Measurements from ENCODE around the gene NUDT14. TPM values are rescaled to one million over a fixed set of nuclear protein-coding genes. Genes with fewer than 3 reads are reported as not detected.

The NUDT14 gene
- polyA plus RNA-seq, 1 donor from 2014 or later = 55.0 TPM

DNA sequence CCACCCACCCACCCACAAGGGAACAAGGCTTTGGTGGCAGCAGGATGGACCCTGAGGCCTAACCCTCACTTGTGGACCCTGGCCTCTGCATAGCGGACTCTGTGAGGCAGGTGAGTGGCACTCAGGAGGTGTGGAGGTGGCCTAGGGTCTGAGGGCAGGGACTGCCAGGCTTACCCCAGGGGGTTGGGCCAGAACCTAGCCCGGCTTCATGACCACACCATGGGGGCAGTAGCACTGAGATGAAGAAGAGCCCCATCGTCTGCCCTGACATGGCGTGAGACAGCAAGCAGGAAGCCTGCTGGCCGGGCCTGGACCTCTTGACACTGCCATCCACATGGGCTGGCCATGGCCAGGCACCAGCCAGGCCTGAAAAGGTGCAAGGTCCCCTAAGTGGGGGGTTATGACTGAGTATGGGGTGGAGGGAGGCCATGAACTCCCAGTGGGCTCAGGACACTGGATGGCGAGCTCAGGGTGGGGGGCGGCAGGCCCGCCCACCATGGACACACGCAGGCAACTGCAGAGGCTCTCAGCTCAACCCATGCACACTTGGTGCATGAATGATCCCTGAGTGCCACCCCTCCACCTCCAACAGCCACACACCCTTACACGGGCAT lies 41.8 kb downstream of the NUDT14 start:
- Histone ChIP-seq H3K9me2 (ENCODE audit: insufficient read depth, low read length) (no peaks in the 10 kb centered on the region), H4K20me1 (ENCODE audit: insufficient read depth) (no peaks in the 10 kb centered on the region), H3K9me3 (ENCODE audit: low read length) (peaks cover 13% of the 10 kb centered on the region), H3K36me3 (ENCODE audit: insufficient read depth, low read length) (no peaks in the 10 kb centered on the region), H3K9ac (ENCODE audit: low read length) (no peak overlapping the region), H3K4me3 (ENCODE audit: low read length) (no peak overlapping the region), H3K4me2 (ENCODE audit: low read length) (no peak overlapping the region), H2AFZ (ENCODE audit: low read depth, low read length) (no peak overlapping the region), H3K27me3 (ENCODE audit: insufficient read depth, low read depth, low read length) (no peaks in the 10 kb centered on the region), H3F3A (ENCODE audit: insufficient read depth, low read length, poor library complexity, severe bottlenecking) (no peaks in the 10 kb centered on the region), H3K79me2 (replicated peaks; ENCODE audit: insufficient read depth, low read length) (no peaks in the 10 kb centered on the region), H3K27ac (ENCODE audit: low read length) (no peak overlapping the region)
- TF ChIP-seq, protein P1, sequence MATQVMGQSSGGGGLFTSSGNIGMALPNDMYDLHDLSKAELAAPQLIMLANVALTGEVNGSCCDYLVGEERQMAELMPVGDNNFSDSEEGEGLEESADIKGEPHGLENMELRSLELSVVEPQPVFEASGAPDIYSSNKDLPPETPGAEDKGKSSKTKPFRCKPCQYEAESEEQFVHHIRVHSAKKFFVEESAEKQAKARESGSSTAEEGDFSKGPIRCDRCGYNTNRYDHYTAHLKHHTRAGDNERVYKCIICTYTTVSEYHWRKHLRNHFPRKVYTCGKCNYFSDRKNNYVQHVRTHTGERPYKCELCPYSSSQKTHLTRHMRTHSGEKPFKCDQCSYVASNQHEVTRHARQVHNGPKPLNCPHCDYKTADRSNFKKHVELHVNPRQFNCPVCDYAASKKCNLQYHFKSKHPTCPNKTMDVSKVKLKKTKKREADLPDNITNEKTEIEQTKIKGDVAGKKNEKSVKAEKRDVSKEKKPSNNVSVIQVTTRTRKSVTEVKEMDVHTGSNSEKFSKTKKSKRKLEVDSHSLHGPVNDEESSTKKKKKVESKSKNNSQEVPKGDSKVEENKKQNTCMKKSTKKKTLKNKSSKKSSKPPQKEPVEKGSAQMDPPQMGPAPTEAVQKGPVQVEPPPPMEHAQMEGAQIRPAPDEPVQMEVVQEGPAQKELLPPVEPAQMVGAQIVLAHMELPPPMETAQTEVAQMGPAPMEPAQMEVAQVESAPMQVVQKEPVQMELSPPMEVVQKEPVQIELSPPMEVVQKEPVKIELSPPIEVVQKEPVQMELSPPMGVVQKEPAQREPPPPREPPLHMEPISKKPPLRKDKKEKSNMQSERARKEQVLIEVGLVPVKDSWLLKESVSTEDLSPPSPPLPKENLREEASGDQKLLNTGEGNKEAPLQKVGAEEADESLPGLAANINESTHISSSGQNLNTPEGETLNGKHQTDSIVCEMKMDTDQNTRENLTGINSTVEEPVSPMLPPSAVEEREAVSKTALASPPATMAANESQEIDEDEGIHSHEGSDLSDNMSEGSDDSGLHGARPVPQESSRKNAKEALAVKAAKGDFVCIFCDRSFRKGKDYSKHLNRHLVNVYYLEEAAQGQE (IDR thresholded peaks at IDR 0.05; ENCODE audit: borderline replicate concordance) = no peak
- TF ChIP-seq EZH2 (IDR thresholded peaks at IDR 0.05; ENCODE audit: borderline replicate concordance, insufficient read depth, low read length, poor library complexity, severe bottlenecking) (no peak), RAD21 (conservative IDR thresholded peaks at IDR 0.05) (no peak), EP300 (conservative IDR thresholded peaks at IDR 0.05; ENCODE audit: poor library complexity, severe bottlenecking) (no peak), TAF1 (IDR thresholded peaks at IDR 0.05; ENCODE audit: low read depth) (no peak), POLR2AphosphoS5 (IDR thresholded peaks at IDR 0.05) (no peak), SMC3 (conservative IDR thresholded peaks at IDR 0.05; ENCODE audit: poor library complexity) (no peak), MXI1 (conservative IDR thresholded peaks at IDR 0.05; ENCODE audit: poor library complexity, severe bottlenecking) (no peak)
- TF ChIP-seq, protein P2, sequence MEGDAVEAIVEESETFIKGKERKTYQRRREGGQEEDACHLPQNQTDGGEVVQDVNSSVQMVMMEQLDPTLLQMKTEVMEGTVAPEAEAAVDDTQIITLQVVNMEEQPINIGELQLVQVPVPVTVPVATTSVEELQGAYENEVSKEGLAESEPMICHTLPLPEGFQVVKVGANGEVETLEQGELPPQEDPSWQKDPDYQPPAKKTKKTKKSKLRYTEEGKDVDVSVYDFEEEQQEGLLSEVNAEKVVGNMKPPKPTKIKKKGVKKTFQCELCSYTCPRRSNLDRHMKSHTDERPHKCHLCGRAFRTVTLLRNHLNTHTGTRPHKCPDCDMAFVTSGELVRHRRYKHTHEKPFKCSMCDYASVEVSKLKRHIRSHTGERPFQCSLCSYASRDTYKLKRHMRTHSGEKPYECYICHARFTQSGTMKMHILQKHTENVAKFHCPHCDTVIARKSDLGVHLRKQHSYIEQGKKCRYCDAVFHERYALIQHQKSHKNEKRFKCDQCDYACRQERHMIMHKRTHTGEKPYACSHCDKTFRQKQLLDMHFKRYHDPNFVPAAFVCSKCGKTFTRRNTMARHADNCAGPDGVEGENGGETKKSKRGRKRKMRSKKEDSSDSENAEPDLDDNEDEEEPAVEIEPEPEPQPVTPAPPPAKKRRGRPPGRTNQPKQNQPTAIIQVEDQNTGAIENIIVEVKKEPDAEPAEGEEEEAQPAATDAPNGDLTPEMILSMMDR (IDR thresholded peaks at IDR 0.05; ENCODE audit: poor library complexity, severe bottlenecking) = no peak

DNA sequence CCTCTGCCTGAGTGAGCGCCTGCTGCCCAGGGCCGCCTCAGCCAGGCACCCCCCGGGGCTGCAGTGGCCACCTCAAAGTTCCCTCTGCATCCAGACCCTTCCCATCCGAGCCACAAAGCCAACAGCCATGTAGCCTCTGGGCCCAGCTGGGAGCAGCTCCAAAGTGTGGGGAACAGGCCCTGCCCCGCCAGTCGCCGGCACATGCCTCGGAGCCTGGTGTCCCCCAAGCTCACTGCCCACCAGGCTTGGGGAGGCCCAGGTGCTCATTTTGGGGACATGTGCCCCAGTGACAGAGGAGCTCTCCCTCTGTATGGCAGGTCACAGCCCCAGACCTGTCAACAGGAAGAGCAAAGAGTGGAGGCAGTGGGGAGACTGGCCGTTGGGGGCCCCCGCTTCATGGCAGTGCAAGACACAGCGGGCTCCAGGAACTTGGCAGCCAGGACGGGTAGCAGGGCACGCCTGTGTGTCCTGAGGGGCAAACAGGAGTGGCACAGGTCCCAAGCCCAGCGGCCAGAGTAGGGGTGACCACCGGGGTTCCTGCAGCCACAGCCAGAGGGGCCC lies 42.5 kb downstream of the NUDT14 start:
- H2AFZ ChIP-seq (ENCODE audit: low read depth, low read length) = no peak overlapping the region
- peaks cover 13% of the 10 kb centered on the region for H3K9me3 ChIP-seq (ENCODE audit: low read length)
- H3K4me2 ChIP-seq (ENCODE audit: low read length) = no peak overlapping the region
- H3K79me2 ChIP-seq (replicated peaks; ENCODE audit: insufficient read depth, low read length) = no peaks in the 10 kb centered on the region
- no peaks in the 10 kb centered on the region for H3F3A ChIP-seq (ENCODE audit: insufficient read depth, low read length, poor library complexity, severe bottlenecking)
- H3K4me3 ChIP-seq (ENCODE audit: low read length) = no peak overlapping the region
- TF ChIP-seq RAD21 (conservative IDR thresholded peaks at IDR 0.05) = no peak
- no peak for TF ChIP-seq MXI1 (conservative IDR thresholded peaks at IDR 0.05; ENCODE audit: poor library complexity, severe bottlenecking)
- no peak for TF ChIP-seq SMC3 (conservative IDR thresholded peaks at IDR 0.05; ENCODE audit: poor library complexity)
- no peak for TF ChIP-seq POLR2AphosphoS5 (IDR thresholded peaks at IDR 0.05)
- no peak for TF ChIP-seq TAF1 (IDR thresholded peaks at IDR 0.05; ENCODE audit: low read depth)
- TF ChIP-seq, protein P1 (IDR thresholded peaks at IDR 0.05; ENCODE audit: borderline replicate concordance) = no peak
- no peak for TF ChIP-seq EZH2 (IDR thresholded peaks at IDR 0.05; ENCODE audit: borderline replicate concordance, insufficient read depth, low read length, poor library complexity, severe bottlenecking)
- TF ChIP-seq, protein P2 (IDR thresholded peaks at IDR 0.05; ENCODE audit: poor library complexity, severe bottlenecking) = no peak
- no peak for TF ChIP-seq EP300 (conservative IDR thresholded peaks at IDR 0.05; ENCODE audit: poor library complexity, severe bottlenecking)
- no peak overlapping the region for H3K27ac ChIP-seq (ENCODE audit: low read length)
- no peaks in the 10 kb centered on the region for H3K9me2 ChIP-seq (ENCODE audit: insufficient read depth, low read length)
- H3K36me3 ChIP-seq (ENCODE audit: insufficient read depth, low read length) = no peaks in the 10 kb centered on the region
- no peaks in the 10 kb centered on the region for H4K20me1 ChIP-seq (ENCODE audit: insufficient read depth)
- no peaks in the 10 kb centered on the region for H3K27me3 ChIP-seq (ENCODE audit: insufficient read depth, low read depth, low read length)
- H3K9ac ChIP-seq (ENCODE audit: low read length) = no peak overlapping the region

All from neural cell (in vitro differentiated cells).